HG03108 (cell line): ENCODE measurements around the gene CDKN2AIPNL.
A peak's percentile ranks its signal among the peaks of the same experiment; 100 is the strongest.

Experiments
- ATAC-seq: cut with Tn5 transposase; IDR thresholded peaks from one replicate; pipeline ENCODE4 v1.9.1; 2021; ENCODE audit warnings: moderate library complexity; ENCODE audit not compliant: unreplicated experiment

Gene CDKN2AIPNL

GRCh38 chr5:134411546-134412266, at the start of gene CDKN2AIPNL:
TSS of gene CDKN2AIPNL (minus strand) at chr5:134411881. CDS start at chr5:134411854, 27 bp downstream.
- peak; percentile 99 for ATAC-seq

DNA sequence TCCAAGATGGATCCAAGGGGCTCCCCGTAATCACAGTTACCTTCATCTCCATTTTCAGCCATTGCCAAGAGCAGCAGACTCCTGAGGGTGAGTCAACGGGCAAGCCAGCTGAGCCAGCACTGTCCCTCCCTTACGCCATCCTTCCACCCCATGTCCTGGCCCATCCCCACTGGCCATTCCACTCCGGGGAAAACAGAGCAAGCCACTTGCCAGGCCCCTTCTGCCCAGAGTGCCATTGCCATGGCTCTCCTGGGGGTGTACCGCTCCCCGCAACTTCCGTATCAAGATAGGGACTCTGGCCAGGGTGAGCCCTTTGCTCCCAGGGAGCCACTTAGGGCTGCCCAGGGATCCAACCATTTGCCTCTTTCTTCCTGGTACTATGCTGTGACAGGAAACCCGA, 48.9 kb upstream of the CDKN2AIPNL start:
- no peak for ATAC-seq

DNA sequence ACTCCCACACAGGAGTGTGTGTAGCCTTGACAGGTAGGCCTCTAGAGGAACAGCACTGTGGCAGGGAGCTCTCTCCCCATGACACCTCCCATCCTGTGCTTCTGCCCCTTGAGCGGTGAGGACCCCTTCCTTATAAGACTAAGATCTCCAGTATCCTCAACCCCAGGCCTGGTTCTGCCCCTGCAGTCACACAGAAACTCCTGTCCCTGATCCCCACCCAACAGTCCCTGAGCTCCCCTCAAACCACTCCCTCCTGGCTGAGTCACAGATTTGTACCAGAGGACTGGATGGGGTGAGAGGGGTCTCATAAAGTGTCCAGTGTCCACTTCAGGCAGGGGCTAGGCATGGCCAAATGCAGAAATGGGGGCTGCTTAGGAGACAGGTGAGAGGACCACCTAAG, 47.8 kb upstream of the CDKN2AIPNL start:
- no peak for ATAC-seq

DNA sequence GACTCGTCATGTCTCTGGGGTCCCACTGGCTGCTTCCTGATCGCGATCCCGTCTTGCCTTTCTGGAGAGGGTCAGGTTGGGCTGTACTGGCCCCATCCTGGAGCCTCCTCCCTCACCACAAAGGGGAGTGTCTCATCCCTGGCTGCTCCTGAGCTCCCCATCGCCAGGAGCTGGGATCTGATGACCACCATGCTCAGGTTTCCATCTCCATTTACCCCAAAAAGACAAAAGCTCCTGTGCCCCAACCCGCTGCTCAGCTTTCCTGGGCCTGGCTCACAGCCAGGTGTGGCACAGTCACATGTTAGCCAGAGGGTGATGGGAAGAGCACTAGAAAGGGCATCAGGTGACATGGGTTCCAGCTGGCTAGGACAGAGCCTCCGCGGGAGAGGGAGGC, 47.3 kb upstream of the CDKN2AIPNL start:
- no peak for ATAC-seq

GRCh38 chr5:134458234-134459009, 46.7 kb upstream of the CDKN2AIPNL start:
- no peak for ATAC-seq

DNA sequence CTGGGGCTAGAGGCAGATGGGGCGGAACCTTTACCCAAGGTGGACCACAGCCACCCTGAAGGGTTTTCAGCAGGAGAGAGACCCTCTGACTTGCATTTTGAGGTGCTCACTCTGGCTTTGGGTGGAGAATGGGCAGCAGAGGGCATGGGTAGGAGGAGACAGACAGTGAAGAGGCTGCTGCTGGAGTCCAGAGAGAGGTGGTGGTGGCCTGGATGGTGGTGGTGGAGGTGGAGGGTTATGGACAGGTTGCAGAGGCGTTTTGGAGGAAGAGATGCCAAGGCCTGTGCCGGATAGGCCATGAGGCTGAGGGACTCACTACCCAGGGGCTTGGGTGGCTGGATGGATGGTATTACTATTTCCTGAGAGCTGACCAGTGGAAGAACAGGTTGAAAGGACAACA, 46.1 kb upstream of the CDKN2AIPNL start:
- no peak for ATAC-seq

DNA sequence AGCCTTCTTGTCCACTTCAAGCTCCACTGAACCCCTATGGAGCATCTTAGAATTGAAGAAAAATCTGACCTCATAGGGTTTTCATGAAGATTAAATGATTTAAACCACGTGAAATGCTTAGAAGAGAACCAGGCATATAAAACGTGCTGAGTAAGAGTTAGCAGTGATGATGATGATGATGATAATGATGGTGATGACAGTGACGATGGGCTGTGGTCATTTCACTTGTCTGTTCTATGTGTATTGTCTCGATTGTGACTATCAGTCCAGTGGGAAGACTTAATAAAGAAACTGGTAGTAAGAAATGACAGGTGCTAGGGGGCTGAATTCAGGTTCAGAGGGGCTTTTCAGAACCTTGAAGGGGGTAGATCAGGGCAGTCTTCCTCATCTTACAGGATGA, 45.1 kb upstream of the CDKN2AIPNL start:
- ATAC-seq: no peak

GRCh38 chr5:134455466-134455865, 43.8 kb upstream of the CDKN2AIPNL start:
- ATAC-seq: no peak

- no peak for ATAC-seq
These were observed 41.3 kb upstream of the CDKN2AIPNL start for GRCh38 chr5:134453016-134453415.

DNA sequence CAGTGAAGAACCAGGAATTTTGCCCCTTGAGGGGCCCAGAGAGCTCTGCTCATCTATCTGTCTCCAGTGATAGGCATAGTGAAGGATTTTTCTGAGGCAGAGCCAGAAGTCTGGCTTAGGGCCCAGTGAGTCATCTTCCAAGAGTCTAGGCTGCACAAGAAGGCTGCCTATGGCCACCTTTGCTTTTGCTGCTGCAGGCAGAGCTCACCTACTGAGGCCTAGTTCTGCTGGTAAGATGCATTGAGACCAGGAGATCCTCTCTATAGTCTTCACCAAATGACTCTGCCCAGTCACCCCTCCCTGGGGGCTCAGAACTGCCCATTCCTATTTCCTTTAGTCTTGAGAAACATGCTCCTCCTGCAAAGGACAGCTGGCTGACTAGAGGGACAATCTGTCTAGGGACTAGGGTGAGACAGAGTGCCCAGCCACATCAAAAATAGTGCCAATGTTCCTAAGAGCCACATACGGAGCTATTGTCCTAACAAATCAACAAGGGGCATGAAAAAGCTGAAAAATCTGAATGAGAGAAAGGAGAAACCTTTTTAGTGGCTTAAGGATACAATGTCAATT, 40.3 kb upstream of the CDKN2AIPNL start:
- ATAC-seq: no peak

GRCh38 chr5:134451225-134451935, 39.7 kb upstream of the CDKN2AIPNL start:
- ATAC-seq: no peak

- no peak for ATAC-seq
These were observed 38.7 kb upstream of the CDKN2AIPNL start for GRCh38 chr5:134450374-134450773.

GRCh38 chr5:134449167-134449566, 37.5 kb upstream of the CDKN2AIPNL start:
- ATAC-seq: no peak

- ATAC-seq: no peak
These were observed 36.3 kb upstream of the CDKN2AIPNL start for GRCh38 chr5:134447815-134448520.

- peak; percentile 76 for ATAC-seq
These were observed 35.3 kb upstream of the CDKN2AIPNL start for GRCh38 chr5:134446938-134447337.

DNA sequence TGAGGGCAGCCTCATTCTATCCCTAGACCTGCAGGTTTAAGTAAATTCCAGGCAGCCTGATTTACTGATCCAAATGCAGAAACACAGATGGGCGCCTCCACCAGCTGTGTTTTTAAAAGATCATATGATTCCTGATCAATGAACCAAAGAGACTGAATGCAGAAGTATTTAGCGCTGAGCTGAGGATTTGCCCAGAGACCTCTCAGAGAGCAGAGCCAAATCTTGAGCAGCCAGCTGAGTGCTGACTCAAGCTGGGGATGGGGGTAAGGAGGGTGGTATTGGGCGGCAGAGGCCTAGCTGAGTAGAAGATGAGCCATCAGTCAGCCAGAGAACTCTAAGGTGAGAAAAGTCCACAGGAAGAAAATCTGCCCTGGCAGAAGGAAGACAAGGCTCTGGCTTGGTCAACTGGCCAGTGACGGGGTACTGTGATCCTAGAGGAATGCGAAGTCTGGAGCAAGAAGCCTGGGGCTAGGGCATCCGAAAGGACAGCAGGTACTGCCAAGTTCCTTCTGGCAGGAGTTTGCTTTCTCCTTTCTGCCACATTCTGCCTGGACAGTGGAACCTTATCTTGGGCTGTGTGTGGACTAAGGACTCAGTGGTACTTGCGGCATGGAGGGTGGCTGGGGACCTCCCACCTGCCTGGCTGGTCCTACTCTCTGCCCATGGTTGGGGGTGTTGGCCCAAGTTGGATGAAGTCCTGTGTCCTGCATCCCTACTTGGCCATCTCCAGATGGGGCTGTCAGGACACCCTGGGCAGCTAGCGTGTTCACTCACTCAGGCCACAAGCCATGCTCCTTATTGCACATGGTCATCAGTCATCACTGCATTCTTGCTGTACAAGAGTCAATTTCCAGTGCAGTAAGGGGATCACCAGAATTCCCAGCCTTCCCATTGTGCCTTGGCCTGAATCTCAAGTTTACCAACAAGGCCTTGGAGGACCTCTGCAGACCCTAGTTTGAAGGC, 34.5 kb upstream of the CDKN2AIPNL start:
- ATAC-seq: no peak

DNA sequence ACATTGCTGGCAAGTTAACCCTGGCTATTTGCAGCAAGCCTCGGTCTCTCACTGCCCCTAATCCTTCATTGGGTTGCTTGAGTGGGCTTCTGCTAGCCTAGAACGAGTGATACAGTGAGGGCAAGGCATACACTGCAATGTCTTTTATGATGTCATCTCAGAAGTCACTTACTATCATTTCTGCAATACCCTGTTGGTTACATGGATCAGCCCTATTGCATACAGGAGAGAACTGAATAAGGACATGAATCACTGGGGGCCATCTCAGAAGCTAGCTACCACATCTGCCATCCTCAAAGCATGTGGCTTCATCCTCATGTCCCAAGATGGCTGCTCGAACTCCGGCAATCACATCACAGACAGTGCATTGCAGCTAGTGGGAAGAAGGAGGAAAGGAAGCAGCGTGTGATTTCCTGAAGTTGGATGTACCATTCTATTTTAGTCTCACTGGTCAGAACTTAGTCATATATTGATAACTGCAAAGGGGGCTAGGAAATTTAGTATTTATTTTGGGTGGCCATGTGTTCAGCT, 33.3 kb upstream of the CDKN2AIPNL start:
- no peak for ATAC-seq

DNA sequence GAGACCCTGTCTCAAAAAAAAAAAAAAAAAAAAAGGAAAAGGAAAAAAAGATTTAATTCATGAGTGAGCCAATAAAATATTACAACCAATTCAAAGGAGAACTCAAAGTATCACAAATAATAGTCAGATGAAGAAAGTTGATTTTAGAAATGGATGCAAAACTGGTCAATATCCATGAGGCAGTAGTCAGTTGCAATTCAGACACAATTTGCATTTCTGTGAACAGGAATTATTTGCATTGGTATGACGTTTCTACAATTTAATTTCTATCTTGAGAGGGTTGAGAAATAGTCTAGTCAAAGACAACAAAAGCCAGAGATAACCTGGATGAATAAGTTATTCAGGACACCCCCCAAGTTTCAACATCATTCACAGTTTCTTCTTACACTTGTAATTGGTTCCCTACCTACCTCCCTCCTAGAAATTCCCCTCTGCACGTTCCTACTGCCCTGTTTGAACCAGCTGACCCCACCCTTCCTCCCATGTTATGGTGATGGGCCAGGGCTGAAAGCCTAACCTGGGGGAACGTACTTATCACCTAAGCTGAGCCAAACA, 28.6 kb upstream of the CDKN2AIPNL start:
- no peak for ATAC-seq

DNA sequence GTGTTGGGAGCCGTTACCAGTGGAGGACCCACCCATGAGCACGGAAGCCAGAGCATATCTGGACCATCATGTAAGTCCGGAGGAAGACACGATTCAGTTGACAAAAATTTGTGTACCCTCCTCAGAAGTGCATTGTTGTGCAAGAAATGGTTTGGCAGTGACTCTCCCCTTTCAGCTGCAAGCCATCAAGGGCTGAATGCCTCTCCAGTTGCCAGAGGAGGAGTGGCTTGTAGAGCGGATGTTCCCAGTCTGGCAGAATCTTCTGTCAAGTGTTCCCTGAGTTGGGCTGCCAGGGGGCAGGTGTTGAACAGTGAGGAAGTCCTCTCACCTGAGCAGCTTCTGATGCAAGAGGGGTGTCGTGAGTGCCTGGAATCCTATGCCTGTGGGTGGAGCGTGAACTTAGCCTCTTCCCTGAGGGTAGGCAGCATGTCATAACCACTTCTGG, 27.6 kb upstream of the CDKN2AIPNL start:
- no peak for ATAC-seq
